HTR-8/SVneo (cell line): ENCODE results near the gene NELL2.
"Not testable (repeated sequence)": the region's sequence is repeated elsewhere in the genome, so short reads cannot be mapped to it uniquely, and the experiment has no call there.

Experiments
- DNase-seq: peaks from one replicate; pipeline ENCODE4 v3.0.0; 2011; ENCODE audit warnings: low spot score, mixed read lengths; ENCODE audit not compliant: insufficient read length
- FAIRE-seq: peaks from 2 replicates; lab custom pipeline; 2011; peaks lifted over from hg19 to GRCh38; lab: Jason Lieb, UNC

The NELL2 gene

GRCh38 chr12:44709166-44709565, 166.9 kb downstream of the NELL2 start:
- FAIRE-seq (no peak), DNase-seq (no peak)

DNA sequence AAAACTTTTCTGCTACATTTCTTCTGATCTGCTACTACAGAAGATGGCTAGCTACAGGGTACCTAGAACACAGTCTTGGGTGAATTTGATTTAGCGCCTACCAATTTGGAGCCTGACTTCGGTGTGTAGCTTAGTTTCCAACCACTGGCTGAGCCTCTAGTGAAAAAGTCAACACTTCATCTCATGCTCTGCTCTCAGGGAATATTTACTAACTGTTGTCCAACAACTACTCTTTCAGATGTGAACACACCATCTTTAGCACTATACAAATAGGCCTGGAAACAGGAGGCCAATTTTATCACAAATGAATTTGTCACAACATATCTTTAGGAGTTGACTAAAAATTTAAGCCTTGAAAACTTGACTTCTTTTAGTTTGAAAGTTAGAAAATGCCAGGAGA, 167.9 kb downstream of the NELL2 start:
- DNase-seq: no peak

GRCh38 chr12:44703182-44703910, 172.8 kb downstream of the NELL2 start:
- FAIRE-seq: no peak
- DNase-seq: no peak

More for the DNA sequence above, 167.9 kb downstream of the NELL2 start:
- no peak for FAIRE-seq

DNA sequence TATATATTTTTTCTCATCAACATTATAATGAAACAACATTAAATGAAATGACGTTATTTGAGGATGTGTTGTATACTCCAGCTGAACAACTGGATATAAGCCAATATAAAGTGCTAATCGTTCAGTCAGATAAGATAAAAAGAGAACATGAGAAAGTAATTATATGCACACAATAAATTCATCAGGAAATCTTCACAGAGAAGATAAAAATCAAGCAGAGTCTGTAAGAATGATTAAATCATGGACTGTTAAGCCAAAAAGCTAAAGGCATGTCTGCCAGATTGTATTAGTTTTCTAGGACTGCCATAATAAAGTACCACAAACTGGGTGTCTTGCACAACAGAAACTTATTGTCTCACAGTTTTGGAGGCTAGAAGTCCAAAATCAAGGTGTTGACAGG, 178.6 kb downstream of the NELL2 start:
- no peak for FAIRE-seq
- DNase-seq: no peak

DNA sequence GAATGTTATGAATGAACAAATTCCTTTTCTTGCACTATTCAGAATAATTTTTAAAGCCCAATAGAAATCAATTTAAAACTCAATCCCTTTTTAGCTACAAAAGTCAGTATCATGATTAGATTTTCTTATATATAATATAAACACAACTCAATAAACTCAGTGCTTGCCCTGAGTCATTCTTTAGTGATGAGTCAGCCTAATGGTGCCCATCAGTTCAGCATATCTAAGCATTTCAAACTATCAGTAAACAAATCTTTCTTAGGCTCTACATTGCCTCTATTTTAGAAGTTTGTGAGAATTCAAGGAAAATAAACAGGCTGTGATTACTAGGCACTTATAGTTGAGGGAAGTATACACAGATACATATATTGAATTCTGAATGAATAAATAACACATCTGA, 179.6 kb downstream of the NELL2 start:
- DNase-seq (no peak), FAIRE-seq (no peak)

GRCh38 chr12:44694017-44694416, 182.1 kb downstream of the NELL2 start:
- DNase-seq (no peak), FAIRE-seq (no peak)

DNA sequence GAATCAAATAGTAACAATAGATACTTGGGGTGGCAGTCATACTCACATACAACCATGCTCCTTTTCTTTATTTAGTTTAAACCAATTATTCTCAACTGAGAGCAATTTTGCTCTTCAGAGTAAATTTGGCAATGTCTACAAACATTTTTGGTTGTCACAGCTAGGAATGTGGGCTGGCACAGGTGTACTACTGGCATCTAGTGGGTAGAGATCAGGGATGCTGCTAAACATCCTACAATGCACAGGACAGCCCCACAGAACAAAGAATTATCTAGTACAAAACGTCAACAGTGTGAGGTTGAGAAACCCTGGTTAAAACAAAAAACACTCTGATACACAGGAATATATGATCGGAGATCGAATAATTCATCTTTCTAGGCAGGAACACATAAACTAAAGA, 186.5 kb downstream of the NELL2 start:
- FAIRE-seq (no peak), DNase-seq (no peak)

- DNase-seq, FAIRE-seq: not testable (repeated sequence)
These were observed 189.2 kb downstream of the NELL2 start for GRCh38 chr12:44686821-44687432.

DNA sequence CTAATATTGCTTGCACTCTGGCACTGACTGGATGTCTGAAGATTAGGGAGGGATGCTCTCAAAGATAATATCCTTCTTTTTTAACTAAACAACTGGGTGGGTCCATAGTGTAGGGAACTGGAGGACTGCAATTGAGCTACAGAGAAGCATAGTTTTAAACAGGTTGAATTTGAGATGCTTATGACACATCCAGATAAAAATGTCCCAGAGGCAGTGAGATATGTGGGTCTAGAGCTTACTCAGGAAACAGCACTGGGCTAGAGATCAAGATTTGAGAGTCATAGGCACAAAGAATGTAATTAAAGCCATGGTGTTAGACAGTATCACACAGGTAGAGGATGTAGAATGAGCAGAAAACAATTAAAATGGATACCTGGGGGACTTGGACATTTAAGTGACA, 198.4 kb downstream of the NELL2 start:
- FAIRE-seq: no peak
- no peak for DNase-seq

- DNase-seq (no peak), FAIRE-seq (no peak)
These were observed 201.2 kb downstream of the NELL2 start for GRCh38 chr12:44674875-44675274.

DNA sequence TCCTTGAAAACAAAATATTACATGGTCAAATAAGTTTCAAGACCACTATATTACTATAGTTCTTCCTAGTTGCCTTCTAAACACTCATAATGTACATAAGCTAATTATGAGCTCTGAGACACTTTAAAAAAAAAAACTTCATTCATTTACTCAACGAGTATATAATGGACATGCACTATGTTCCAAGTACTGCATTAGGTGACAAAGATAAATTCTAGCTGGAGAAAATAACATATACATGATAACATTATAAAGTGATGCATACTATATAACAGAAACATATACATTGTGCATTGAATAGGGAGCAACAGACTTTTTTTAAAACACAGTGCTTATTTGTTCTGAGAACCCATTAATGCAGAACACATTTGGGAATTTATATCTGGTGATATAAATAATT, 202.3 kb downstream of the NELL2 start:
- no peak for DNase-seq
- FAIRE-seq: no peak

DNA sequence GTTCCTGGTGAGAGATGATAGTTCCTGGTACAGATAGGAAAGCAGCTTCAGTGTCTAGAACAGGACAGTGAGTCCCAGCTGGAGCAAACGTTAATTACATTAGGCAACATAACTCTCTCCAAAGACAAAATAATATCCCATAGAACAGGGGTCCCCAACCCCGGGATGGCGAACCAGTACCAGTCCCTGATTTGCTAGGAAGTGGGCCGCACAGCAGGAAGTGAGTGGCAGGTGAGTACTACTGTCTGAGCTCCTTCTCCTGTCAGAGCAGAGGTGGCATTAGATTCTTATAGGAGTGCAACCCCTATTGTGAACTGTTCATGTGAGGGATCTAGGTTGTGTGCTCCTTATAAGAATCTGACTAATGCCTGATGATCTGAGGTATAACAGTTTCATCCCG, 204.1 kb downstream of the NELL2 start:
- FAIRE-seq (no peak), DNase-seq (no peak)

- DNase-seq (no peak), FAIRE-seq (no peak)
These were observed 207.7 kb downstream of the NELL2 start for GRCh38 chr12:44668443-44668842.

DNA sequence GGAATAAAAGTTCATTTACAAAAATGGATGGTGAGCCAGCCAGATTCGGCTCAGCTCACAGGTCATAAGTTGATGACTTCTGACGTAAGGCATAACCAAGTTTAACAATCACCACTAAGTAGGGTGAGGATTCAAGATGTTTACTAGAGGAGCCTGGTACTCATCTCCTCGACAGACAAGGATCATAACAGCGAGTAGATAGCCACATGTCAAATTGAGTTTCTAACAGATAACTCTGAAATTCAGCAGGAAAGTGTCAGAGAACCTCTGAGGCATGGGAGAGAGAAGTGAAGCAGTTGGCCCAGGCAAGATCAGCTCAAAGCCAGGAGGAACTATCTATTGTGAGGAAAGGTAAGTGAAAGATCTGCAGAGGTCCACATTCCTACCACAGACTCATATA, 208.7 kb downstream of the NELL2 start:
- no peak for FAIRE-seq
- DNase-seq: no peak

DNA sequence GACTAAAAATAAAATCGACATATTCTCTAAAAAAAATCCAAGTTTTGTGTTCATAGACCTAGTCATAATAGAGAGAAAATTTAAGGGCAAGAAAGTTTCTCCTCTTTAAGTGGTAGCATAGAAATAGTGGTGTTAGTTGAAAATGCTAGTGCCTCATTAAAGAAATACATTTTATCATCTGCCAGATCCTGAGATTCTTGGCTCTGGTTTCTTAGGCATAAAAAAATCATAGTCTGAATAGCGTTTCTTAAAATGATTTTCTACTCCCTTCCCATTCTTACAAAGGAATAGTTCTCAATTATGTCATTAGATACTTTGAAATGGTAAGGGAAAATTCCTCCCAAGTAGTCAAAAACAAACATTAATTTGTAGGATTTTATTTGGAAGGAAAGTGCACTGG, 212.8 kb downstream of the NELL2 start:
- no peak for FAIRE-seq

GRCh38 chr12:44655846-44656245, 220.3 kb downstream of the NELL2 start:
- no peak for FAIRE-seq
- no peak for DNase-seq

More for the DNA sequence above, 212.8 kb downstream of the NELL2 start:
- DNase-seq: no peak

GRCh38 chr12:44654646-44655639, 221.2 kb downstream of the NELL2 start:
- FAIRE-seq (no peak), DNase-seq (no peak)

DNA sequence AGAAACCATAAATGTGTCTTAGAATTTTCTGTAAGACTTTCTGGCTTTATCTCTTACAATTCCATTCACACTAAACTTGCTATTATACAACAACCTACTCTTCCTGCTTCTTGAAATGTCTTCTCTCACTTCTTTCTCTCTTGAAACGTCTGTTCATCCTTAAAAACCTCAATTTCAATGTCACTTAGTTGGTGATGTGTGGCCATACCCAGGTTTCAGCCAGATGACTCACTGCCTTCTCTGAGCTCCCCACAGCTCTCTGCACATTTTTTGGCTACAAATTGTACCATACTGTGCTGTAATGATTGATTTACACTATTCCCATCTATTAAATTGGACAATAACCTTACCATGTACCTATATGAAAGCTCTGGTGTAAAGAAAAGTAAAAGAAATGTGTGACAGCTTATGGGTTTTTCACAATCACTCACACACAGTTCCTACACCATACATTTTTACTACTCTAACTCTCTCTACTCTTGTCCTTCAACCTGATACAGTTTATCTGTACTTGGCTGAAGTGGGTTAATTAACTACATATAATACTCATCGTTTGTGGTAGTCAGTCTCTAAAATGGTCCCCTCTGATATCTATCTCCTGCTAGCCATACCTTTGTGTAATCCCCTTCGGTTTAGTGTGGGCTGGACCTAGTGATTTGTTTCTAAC, 222.1 kb downstream of the NELL2 start:
- no peak for FAIRE-seq
- DNase-seq: no peak

DNA sequence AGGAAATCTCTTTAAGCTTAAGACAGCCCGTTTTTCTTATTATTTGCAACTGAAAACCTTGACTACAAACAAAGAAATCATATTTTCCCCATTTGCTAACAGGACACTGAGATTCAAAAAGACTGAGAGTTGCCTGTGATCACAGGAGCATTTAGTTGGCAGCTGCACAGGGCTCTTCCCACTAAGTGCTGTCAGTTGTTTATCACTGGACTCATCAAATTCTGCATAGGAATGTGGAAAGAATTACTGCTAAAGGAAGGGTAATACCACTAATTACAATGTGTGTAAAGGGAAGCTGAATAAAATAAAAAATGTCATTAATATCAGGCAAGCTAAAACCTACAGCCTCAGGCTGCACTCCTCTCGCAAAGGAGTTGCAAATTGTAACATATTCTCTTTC, 226.4 kb downstream of the NELL2 start:
- FAIRE-seq: no peak
- no peak for DNase-seq
